BLaER1 (cell line): ENCODE results near the gene PDE11A.

Experiments used
- H3K27ac ChIP-seq: shearing (Covaris generic); formaldehyde crosslinking; 2 replicates; pipeline ENCODE4 v1.8.1; 2022
- H3K27me3 ChIP-seq: shearing (Covaris generic); formaldehyde crosslinking; 2 replicates; pipeline ENCODE4 v1.8.1; 2022
- H3K36me3 ChIP-seq: shearing (Covaris generic); formaldehyde crosslinking; 2 replicates; pipeline ENCODE4 v1.8.1; 2022
- H3K4me1 ChIP-seq: shearing (Covaris generic); formaldehyde crosslinking; 2 replicates; pipeline ENCODE4 v1.8.1; 2022
- H3K4me2 ChIP-seq: shearing (Covaris generic); formaldehyde crosslinking; 2 replicates; pipeline ENCODE4 v1.8.1; 2022
- H3K4me3 ChIP-seq: shearing (Covaris generic); formaldehyde crosslinking; 2 replicates; pipeline ENCODE4 v1.8.1; 2022
- H3K9ac ChIP-seq: shearing (Covaris generic); formaldehyde crosslinking; 2 replicates; pipeline ENCODE4 v1.8.1; 2022
- H3K9me3 ChIP-seq: shearing (Covaris generic); formaldehyde crosslinking; 2 replicates; pipeline ENCODE4 v1.8.1; 2022
- H4K20me1 ChIP-seq: shearing (Covaris generic); formaldehyde crosslinking; 2 replicates; pipeline ENCODE4 v1.8.1; 2022
- Cebpa-rat ChIP-seq: shearing (Covaris generic); IDR thresholded peaks from 2 replicates; pipeline ENCODE4 v1.8.1; 2022

The PDE11A gene

DNA sequence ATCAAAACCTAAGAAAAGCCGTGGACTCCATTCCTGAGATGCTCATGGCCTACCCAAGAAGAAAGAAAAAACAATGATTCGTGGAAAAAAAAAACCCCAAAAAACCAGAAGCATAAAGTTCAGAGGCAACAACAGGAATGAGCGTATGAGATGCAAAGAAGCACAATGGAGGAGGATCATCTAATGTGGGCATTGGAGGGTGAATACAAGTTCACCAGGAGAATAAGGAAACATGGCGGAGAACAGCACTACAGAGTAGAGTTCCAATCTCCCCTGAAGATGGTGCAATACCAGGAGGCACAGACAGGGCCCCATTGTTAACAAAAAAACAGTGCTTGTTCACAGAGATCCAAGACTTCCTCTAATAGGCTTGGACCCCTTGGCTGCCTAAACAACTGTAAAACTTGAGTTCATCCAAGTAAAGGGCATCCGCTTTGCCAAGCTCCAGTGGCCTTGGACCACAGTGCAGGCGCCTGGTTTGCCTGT, 337.2 kb downstream of the PDE11A start:
- TF ChIP-seq Cebpa-rat, result no peak
- H3K4me2 ChIP-seq, result no peak overlapping the region
- H3K4me1 ChIP-seq, result peaks cover 25% of the 10 kb centered on the region
- no peaks in the 10 kb centered on the region for H3K36me3 ChIP-seq
- no peak overlapping the region for H3K4me3 ChIP-seq
- no peaks in the 10 kb centered on the region for H4K20me1 ChIP-seq
- H3K27ac ChIP-seq, result no peak overlapping the region
- H3K27me3 ChIP-seq, result no peaks in the 10 kb centered on the region
- H3K9me3 ChIP-seq, result no peaks in the 10 kb centered on the region
- no peak overlapping the region for H3K9ac ChIP-seq

- no peaks in the 10 kb centered on the region for H3K27me3 ChIP-seq
- H3K36me3 ChIP-seq, result no peaks in the 10 kb centered on the region
- H3K4me3 ChIP-seq, result no peak overlapping the region
- no peak for TF ChIP-seq Cebpa-rat
- no peaks in the 10 kb centered on the region for H4K20me1 ChIP-seq
- H3K4me1 ChIP-seq, result peaks cover 17% of the 10 kb centered on the region
- H3K9ac ChIP-seq, result no peak overlapping the region
- H3K4me2 ChIP-seq, result no peak overlapping the region
- no peak overlapping the region for H3K27ac ChIP-seq
- H3K9me3 ChIP-seq, result no peaks in the 10 kb centered on the region
Measured at GRCh38 chr2:177733322-177733855, 339.2 kb downstream of the PDE11A start.

DNA sequence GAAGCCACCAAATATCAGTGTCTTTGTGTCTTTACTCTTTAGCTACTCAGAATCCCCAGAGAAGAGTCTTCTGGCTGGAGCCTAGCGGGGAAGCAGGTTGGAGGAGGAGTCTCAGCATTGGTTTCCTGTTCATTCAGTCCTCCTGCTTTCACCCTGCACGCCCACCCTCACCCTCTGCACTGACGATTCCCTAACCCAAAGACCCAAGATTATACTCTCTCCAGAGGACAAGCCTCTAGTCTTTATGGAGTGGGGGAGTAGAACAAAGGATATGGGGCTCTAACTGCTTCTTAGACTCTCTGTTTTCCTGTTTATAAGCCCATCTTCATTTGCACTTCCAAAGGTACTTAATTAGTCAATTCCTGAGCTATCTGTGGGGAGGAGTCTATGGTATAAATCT, 341.2 kb downstream of the PDE11A start:
- Histone ChIP-seq H4K20me1 (no peaks in the 10 kb centered on the region), H3K4me2 (peak overlapping the region; percentile 45), H3K4me3 (no peak overlapping the region), H3K9ac (no peak overlapping the region), H3K27ac (no peak overlapping the region), H3K36me3 (no peaks in the 10 kb centered on the region), H3K4me1 (peaks cover 13% of the 10 kb centered on the region), H3K27me3 (no peaks in the 10 kb centered on the region), H3K9me3 (no peaks in the 10 kb centered on the region)
- no peak for TF ChIP-seq Cebpa-rat

- Histone ChIP-seq H3K4me1 (peaks cover 11% of the 10 kb centered on the region), H3K27ac (no peak overlapping the region), H4K20me1 (no peaks in the 10 kb centered on the region), H3K9ac (no peak overlapping the region), H3K4me2 (peak overlapping the region; percentile 45; the same call in 1 of the 2 replicates), H3K4me3 (no peak overlapping the region), H3K27me3 (no peaks in the 10 kb centered on the region), H3K36me3 (no peaks in the 10 kb centered on the region), H3K9me3 (no peaks in the 10 kb centered on the region)
- no peak for TF ChIP-seq Cebpa-rat
Measured at GRCh38 chr2:177730792-177731191, 341.8 kb downstream of the PDE11A start.

GRCh38 chr2:177730363-177730762, 342.2 kb downstream of the PDE11A start:
- no peak for TF ChIP-seq Cebpa-rat
- Histone ChIP-seq H3K27ac (no peak overlapping the region), H4K20me1 (no peaks in the 10 kb centered on the region), H3K4me2 (no peak overlapping the region), H3K27me3 (no peaks in the 10 kb centered on the region), H3K9ac (no peak overlapping the region), H3K36me3 (no peaks in the 10 kb centered on the region), H3K4me3 (no peak overlapping the region), H3K4me1 (peaks cover 8% of the 10 kb centered on the region), H3K9me3 (no peaks in the 10 kb centered on the region)

- Histone ChIP-seq H3K4me3 (no peak overlapping the region), H3K27ac (no peak overlapping the region), H3K9me3 (no peaks in the 10 kb centered on the region), H3K27me3 (no peaks in the 10 kb centered on the region), H3K4me1 (peaks cover 8% of the 10 kb centered on the region), H4K20me1 (no peaks in the 10 kb centered on the region), H3K9ac (no peak overlapping the region), H3K4me2 (no peak overlapping the region), H3K36me3 (no peaks in the 10 kb centered on the region)
- no peak for TF ChIP-seq Cebpa-rat
Measured at GRCh38 chr2:177728920-177729319, 343.7 kb downstream of the PDE11A start.

GRCh38 chr2:177728399-177728765, 344.2 kb downstream of the PDE11A start:
- Histone ChIP-seq H3K27me3 (no peaks in the 10 kb centered on the region), H3K4me1 (peaks cover 8% of the 10 kb centered on the region)
- no peak for TF ChIP-seq Cebpa-rat

GRCh38 chr2:177727577-177728398, 344.8 kb downstream of the PDE11A start:
- Histone ChIP-seq H3K36me3 (no peaks in the 10 kb centered on the region), H4K20me1 (no peaks in the 10 kb centered on the region), H3K9me3 (no peaks in the 10 kb centered on the region), H3K4me2 (no peak overlapping the region), H3K9ac (no peak overlapping the region), H3K27ac (no peak overlapping the region), H3K4me1 (peaks cover 8% of the 10 kb centered on the region), H3K4me3 (no peak overlapping the region), H3K27me3 (no peaks in the 10 kb centered on the region)
- no peak for TF ChIP-seq Cebpa-rat

More at GRCh38 chr2:177728399-177728765, 344.2 kb downstream of the PDE11A start:
- H3K36me3 ChIP-seq, result no peaks in the 10 kb centered on the region
- H3K4me3 ChIP-seq, result no peak overlapping the region
- no peak overlapping the region for H3K4me2 ChIP-seq
- H3K9ac ChIP-seq, result no peak overlapping the region
- no peaks in the 10 kb centered on the region for H3K9me3 ChIP-seq
- no peak overlapping the region for H3K27ac ChIP-seq
- H4K20me1 ChIP-seq, result no peaks in the 10 kb centered on the region

GRCh38 chr2:177726931-177727348, 345.6 kb downstream of the PDE11A start:
- no peak for TF ChIP-seq Cebpa-rat
- Histone ChIP-seq H3K4me2 (no peak overlapping the region), H3K9me3 (no peaks in the 10 kb centered on the region), H3K36me3 (no peaks in the 10 kb centered on the region), H3K27me3 (no peaks in the 10 kb centered on the region), H3K4me1 (peaks cover 8% of the 10 kb centered on the region), H3K9ac (no peak overlapping the region), H3K4me3 (no peak overlapping the region), H3K27ac (no peak overlapping the region), H4K20me1 (no peaks in the 10 kb centered on the region)
